Upper lobe of left lung (tissue), 4 donors: Measurements from ENCODE around the gene ABCB6.

Source experiments
- EP300 ChIP-seq, 4 donors: sonication (generic); formaldehyde crosslinking; IDR thresholded peaks; one replicate each; pipeline ENCODE4 v1.5.1; 2017; ENCODE audit warnings: antibody characterized with exemption in 4 of 4, control low read depth in 2 of 4
- POLR2A ChIP-seq, 4 donors: fragments of 450-650 bp; IDR thresholded peaks; one replicate each; pipeline ENCODE4 v1.5.1; 2016 to 2017; ENCODE audit warnings: antibody characterized with exemption in 4 of 4, mild to moderate bottlenecking in 2 of 4
- TF ChIP-seq, protein P1 (sequence below), 6 experiments: fragments of 450-650 bp in 4 of 6; fragments of 200-600 bp in 2 of 6; sonication (generic) in 2 of 6; IDR thresholded peaks; one replicate each; pipeline ENCODE4 v1.5.1; 2016 to 2019; ENCODE audit warnings: antibody characterized with exemption in 6 of 6

DNA sequence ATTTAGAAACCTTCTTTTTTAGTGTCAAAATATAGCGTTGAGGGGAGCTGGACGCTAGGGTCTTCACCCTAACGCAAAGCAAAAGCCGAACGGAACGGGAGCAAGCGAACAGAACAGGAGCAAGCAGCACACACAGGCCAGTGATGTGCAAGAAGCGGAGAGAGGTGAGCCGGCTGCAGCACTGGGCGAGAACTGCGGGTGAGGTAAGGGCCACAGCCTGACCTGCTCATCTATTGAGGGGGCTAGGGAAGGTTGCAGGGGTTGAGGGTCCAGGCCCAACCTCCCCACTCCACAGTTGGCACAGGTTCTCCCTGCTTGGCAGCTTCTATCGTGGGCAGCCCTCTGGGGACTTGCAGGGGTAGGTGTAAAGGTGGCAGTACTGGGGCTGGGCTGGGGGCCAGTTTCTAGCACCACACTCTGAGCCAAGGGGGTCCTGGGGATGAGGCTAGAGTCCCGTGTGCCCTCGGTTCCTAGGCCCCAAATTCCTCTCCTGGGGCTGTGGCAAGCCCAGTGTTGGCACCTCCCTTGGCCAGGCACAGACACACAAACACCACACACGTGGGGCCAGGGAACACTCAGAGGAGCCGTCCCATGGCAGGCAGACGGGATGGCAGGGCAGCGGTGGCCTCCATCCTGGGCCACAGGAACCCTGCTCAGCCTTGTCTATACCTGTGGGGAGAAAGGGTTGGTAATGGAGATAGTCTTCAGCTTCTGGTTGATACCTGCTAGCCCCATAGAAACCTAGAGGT is 1.2 kb upstream of the ABCB6 start:
- TF ChIP-seq POLR2A (IDR thresholded peaks at IDR 0.05) (no peak), EP300 (IDR thresholded peaks at IDR 0.05) (no peak)
- TF ChIP-seq, protein P1, sequence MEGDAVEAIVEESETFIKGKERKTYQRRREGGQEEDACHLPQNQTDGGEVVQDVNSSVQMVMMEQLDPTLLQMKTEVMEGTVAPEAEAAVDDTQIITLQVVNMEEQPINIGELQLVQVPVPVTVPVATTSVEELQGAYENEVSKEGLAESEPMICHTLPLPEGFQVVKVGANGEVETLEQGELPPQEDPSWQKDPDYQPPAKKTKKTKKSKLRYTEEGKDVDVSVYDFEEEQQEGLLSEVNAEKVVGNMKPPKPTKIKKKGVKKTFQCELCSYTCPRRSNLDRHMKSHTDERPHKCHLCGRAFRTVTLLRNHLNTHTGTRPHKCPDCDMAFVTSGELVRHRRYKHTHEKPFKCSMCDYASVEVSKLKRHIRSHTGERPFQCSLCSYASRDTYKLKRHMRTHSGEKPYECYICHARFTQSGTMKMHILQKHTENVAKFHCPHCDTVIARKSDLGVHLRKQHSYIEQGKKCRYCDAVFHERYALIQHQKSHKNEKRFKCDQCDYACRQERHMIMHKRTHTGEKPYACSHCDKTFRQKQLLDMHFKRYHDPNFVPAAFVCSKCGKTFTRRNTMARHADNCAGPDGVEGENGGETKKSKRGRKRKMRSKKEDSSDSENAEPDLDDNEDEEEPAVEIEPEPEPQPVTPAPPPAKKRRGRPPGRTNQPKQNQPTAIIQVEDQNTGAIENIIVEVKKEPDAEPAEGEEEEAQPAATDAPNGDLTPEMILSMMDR (IDR thresholded peaks at IDR 0.05), result no peak
